Right lung (tissue), 10 donors: Measurements from ENCODE around the gene PCDHGA1. TPM values are rescaled to one million over a fixed set of nuclear protein-coding genes. Genes with fewer than 3 reads are reported as not detected.
"Not testable (repeated sequence)": the region's sequence is repeated elsewhere in the genome, so short reads cannot be mapped to it uniquely, and the experiment has no call there.

ENCODE experiments used
- DNase-seq, 2 donors: peaks; one replicate each; pipeline ENCODE4 v3.0.0-alpha.2; 2013
- long read RNA-seq, 8 donors: transcript quantifications; one replicate each; lab custom pipeline, GENCODE V29; 2026
- polyA plus RNA-seq, 5 donors: library from polyadenylated mRNA; unstranded; fragments of 120-200 nt; gene quantifications; one replicate each; pipeline versions ENCODE4 v1.2.1 to v1.2.3, GENCODE V29; 2013; ENCODE audit warnings: inconsistent platforms in 1 of 5, low replicate concordance in 1 of 5; ENCODE audit not compliant: insufficient read length in 5 of 5, insufficient read depth in 1 of 5

PCDHGA1 gene
- 1 to 10 TPM in 1 of 5 donors, under 1 TPM in 4; 0.50 to 1.0 (median 0.72) TPM for polyA plus RNA-seq
- long read RNA-seq, donor 1, result 0 reads
- long read RNA-seq, donor 2, full-length matches to known transcripts, result 3 of 3 reads
- long read RNA-seq, donor 2, partial matches to known transcripts, result 0 of 3 reads
- long read RNA-seq, donor 2, other reads (novel, unspliced or antisense), result 0 of 3 reads
- long read RNA-seq, donor 3, full-length matches to known transcripts, result 2 of 2 reads
- long read RNA-seq, donor 3, partial matches to known transcripts, result 0 of 2 reads
- long read RNA-seq, donor 3, other reads (novel, unspliced or antisense), result 0 of 2 reads
- long read RNA-seq, donor 4, full-length matches to known transcripts, result 1 of 1 reads
- long read RNA-seq, donor 4, partial matches to known transcripts, result 0 of 1 reads
- long read RNA-seq, donor 4, other reads (novel, unspliced or antisense), result 0 of 1 reads
- long read RNA-seq, donor 5, full-length matches to known transcripts, result 1 of 1 reads
- long read RNA-seq, donor 5, partial matches to known transcripts, result 0 of 1 reads
- long read RNA-seq, donor 5, other reads (novel, unspliced or antisense), result 0 of 1 reads
- long read RNA-seq, donor 6, full-length matches to known transcripts, result 2 of 2 reads
- long read RNA-seq, donor 6, partial matches to known transcripts, result 0 of 2 reads
- long read RNA-seq, donor 6, other reads (novel, unspliced or antisense), result 0 of 2 reads
- long read RNA-seq, donor 7, full-length matches to known transcripts, result 3 of 3 reads
- long read RNA-seq, donor 7, partial matches to known transcripts, result 0 of 3 reads
- long read RNA-seq, donor 7, other reads (novel, unspliced or antisense), result 0 of 3 reads
- long read RNA-seq, donor 8, result 0 reads

DNA sequence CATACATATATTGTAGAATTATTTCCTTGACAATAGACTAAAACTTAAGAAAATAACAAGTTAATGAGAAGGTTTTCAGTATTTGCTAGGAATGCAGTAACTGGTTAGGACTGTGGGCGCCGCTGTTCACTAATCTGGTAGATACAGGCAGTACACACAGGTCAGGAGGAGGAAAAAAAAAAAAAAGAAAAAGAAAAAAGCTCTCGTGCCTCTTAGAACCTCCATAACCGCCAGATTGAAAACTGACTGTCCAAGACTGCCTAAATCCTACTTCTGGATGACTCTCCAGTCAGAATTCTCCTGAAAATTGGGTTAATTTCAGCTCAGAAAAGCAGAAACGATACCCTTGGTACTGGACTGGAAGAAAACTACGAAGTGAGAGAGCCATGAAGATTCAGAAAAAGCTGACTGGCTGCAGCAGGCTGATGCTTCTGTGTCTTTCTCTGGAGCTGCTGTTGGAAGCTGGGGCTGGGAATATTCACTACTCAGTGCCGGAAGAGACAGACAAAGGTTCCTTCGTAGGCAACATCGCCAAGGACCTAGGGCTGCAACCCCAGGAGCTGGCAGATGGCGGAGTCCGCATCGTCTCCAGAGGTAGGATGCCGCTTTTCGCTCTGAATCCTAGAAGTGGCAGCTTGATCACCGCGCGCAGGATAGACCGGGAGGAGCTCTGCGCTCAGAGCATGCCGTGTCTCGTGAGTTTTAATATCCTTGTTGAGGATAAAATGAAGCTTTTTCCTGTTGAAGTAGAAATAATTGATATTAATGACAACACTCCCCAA is at the start of gene PCDHGA1:
TSS of gene PCDHGA1 (plus strand) at position 216 of the 782 bp plus-strand sequence.
- no peak for DNase-seq

DNA sequence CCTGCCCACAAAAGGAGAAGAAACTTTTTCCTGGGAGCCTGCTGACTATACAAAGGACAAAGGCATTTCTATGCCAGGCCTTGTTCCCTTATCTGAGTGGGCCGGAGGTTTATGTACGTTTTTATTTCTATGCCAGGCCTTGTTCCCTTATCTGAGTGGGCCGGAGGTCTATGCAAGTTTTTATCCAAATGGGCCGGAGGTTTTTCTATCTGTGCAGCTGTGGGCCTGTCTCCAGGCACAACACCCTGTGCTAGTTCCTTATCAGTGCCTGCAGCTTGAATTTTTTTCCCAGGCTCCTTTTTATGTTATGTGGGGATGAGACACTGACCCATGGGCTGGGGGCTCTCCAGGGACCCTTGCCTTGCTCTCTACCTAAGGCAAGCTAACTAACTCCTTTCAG is 31.9 kb upstream of the PCDHGA1 start:
- no peak for DNase-seq

DNA sequence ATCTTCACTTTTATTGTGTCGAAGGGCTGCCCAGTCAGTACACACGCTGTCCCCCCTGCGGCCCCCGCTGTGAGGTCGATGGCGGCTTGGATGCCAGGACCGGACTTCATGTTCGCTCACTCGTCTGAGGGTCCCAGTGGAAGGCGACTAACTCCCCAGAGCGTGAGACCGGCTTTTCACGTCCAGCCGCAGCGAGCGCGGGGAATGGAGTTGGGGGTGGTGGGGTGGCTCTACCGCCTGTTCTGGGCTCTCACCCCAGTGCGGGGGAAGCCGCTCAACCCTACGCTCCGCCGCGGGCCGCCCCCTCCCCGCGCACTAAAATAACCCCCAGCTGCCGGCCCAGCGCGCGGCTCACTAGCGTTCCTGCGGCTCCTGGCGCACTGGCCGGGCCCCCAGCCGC is 26.6 kb upstream of the PCDHGA1 start, which contains the start of gene SLC25A2:
TSS of gene SLC25A2 (minus strand) at position 294 of the 400 bp plus-strand sequence. CDS start at position 110, 184 bp downstream.
- no peak for DNase-seq

DNA sequence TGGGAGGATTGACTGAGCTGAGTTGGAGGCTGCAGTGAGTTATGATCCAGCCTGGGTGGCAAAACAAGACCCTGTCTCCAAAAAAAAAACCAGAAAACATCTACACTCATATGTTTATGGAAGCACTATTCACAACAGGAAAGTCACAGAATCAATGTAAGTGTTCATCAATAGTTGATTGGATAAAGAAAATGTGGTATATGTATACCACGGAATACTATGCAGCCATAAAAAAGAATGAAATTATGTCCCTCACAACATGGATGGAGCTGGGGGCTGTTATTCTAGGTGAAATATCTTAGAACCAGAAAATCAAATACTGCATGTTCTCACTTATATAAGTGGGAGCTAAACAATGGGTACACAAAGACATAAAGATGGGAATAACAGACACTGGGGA is 23.7 kb upstream of the PCDHGA1 start:
- no peak for DNase-seq

DNA sequence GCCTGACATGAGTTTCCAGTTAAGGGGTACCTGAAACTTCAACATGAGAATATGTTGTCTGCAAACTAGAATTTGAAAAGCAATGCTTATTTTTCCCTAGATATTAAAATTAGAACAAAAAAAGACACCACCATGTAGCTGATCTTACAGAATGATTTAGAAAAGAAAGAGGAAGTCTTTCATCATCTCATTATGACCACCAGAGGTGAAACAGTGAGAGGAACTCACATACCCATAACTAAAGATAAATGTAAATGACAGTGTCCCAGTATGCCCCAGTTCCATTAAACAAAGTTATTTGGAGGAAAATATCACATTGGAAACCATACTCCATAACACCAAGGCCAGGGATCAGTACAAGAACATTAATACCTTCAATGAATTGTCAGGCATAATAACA is 16.6 kb upstream of the PCDHGA1 start:
- DNase-seq, result no peak

DNA sequence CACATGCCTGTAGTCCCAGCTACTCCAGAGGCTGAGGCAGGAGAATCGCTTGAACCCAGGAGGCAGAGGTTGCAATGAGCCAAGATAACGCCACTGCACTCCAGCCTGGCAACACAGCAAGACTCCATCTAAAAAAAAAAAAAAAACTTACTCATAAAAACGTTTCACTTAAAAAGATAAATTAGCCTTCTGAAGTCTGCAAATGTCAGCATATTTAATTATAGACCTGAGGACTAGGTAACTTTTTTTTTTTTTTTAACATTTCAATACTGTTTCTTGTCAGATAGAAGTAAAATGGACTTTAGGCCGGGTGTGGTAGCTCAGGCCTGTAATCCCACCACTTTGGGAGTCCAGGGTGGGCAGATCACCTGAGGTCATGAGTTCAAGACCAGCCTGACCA is 13.4 kb upstream of the PCDHGA1 start:
- DNase-seq, result not testable (repeated sequence)

DNA sequence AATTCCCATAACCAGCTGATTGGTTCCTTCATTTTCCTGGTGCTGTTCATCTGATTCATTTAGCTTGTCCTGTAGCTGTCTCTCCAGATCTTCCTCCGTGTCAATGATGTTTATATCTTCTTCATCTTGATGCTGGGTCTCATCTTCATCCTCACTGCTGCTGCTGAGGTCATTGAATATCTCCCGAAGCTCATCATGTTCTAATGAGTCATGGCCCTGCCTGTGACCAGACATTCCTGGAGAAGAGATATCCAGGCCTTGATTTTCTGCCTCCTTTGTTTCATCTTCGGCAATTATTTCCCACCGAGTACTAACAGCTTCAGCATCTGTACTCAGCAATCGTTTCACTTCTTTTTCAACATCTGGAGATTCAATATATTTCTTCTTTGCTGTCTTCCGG is 11.1 kb upstream of the PCDHGA1 start:
- DNase-seq, result no peak

DNA sequence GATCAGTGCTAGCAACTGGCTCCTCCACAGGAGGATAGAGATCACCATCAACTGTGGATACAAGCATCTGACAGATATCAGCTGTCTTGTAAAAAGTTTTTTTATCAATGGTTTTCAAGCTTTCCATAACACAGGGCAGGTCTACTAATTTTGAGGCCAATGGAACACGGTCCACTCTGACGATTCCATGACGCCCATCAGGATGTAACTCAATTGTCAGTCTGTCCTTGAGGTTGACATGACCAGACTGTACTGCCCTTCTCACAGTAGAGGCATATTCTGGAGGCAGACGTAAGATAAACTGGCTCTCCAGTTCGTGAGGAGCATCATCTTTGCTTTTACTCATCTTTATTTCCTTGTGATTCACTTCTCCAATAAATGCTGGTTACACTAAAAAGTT is 10.6 kb upstream of the PCDHGA1 start:
- no peak for DNase-seq

DNA sequence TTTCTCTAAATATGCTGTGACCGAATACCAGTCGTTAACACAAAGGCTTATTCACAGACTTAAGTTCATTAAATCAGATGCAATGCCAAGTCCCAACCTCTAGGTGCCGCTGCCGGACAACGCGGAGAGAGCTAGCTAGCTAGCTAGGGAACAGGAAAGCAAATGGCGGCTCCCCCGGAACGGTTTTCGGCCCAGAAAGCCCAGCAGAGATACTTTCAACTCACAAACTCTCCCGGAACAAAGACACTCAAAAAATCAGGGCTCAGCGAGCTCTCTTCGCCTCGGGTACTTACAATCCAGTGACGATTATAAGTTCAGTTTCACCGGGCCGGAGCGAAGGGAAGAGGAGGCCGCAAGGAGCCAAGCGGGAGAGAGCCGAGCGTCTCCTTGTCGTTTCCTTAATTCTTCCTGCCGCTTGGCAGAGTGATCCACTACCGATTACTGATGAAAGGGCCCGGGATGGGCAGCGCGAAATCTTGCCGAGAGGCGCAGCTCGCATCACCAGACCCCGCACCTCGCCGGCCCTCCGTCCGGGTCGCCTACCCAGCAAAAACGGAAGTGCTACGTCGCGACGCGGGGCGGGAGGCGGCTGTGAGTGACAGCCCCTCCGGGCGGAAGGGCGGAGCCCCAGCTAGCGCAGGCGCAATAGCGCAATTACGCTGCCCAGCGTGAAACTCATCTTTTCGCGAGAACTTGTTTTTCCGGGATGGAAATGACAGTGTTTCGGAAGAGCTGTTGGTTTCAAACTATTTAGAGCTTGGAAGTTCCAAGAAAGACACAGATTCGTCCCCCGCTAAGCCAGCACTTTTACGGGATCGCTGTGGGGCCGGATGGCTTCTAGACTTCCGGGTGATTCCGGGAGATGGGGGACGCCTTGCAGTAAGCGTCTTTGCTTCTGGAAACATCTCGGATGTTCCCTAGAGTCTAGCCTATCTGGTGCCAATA is 9.8 kb upstream of the PCDHGA1 start, which contains the start of gene TAF7:
TSS of gene TAF7 (minus strand) at position 560 of the 945 bp plus-strand sequence. CDS start 740 bp downstream, outside the sequence.
- DNase-seq, result peak; percentile 95 to 96

DNA sequence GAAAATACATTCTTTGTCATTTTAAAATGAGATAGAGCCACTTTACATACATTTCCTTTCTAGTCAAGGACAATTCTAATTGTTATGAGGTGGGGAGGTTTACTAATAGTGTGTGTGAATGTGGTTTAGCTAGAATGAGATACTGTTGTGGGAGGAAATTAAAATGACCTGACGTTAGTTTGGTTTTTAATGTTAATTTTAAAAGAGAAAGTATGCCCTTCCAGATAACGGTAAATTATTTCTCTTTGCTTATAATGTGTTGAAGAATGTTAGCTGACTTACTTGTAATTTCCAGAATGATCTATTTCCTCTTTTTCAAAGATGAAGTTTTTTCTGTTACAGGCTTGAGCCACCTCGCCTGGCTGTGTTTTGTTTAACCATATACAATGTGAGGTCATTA is 8.1 kb upstream of the PCDHGA1 start:
- no peak for DNase-seq

DNA sequence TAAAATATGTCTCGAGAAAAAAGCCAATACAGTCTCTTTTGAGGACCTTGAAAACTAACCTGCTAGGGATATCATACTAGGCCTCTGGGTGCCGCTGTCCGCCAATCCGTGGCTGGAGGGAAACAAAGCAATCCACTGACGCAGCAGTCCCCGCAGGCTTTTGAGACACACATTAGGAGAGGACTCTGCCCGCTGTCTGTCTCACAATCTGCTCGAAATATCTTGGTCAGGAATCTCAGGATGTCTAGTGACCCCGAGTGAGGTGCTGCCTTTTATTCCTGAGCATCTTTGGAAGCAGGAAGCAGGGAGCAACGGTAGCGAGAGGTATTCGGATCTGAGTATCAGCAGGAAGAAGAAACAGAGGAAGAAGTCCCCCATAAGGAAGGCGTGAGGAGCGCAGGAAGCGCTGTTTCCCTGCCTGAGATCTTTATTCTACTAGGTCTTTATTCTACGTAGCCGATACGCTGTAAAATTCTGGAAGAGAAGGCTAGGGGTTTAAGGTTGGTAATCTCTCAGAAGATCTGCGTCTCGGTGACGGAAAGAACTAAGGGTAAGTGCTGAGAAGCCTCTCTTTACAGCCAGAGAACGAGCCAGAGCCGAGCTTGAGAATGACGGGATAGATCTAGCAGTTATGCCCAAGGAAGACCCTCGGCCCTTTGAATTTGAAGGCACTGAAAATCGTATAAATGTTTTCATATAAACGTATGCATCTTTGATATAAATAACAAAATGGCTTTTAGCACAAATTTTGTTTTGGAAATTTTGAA is 4.0 kb upstream of the PCDHGA1 start:
- peak in 1 of 2 donors; percentile 23 for DNase-seq

DNA sequence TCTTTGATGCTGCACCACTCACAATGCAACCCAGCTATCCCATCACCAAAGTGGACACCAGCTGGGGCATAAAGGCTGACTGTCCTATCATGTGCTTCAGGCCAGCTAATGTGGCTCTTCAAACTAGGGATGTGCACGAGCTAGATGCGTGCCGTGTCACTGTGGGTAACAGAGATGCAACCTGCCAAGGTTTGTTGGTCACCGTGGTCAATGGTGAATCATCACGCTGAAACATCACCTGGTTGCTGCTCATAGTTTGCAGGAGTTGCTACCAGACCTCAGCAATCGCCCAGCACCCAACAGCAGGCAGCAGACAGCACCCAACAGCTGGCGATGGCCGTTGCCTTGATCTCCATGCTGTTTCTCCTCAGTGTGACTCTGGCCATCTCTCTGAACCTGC is 2.1 kb upstream of the PCDHGA1 start:
- DNase-seq, result no peak

DNA sequence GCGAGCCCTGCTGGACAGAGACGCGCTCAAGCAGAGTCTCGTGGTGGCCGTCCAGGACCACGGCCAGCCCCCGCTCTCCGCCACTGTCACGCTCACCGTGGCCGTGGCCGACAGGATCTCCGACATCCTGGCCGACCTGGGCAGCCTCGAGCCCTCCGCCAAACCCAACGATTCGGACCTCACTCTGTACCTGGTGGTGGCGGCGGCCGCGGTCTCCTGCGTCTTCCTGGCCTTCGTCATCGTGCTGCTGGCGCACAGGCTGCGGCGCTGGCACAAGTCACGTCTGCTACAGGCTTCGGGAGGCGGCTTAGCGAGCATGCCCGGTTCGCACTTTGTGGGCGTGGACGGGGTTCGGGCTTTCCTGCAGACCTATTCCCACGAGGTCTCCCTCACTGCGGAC is 2.3 kb downstream of the PCDHGA1 start:
- not testable (repeated sequence) for DNase-seq

DNA sequence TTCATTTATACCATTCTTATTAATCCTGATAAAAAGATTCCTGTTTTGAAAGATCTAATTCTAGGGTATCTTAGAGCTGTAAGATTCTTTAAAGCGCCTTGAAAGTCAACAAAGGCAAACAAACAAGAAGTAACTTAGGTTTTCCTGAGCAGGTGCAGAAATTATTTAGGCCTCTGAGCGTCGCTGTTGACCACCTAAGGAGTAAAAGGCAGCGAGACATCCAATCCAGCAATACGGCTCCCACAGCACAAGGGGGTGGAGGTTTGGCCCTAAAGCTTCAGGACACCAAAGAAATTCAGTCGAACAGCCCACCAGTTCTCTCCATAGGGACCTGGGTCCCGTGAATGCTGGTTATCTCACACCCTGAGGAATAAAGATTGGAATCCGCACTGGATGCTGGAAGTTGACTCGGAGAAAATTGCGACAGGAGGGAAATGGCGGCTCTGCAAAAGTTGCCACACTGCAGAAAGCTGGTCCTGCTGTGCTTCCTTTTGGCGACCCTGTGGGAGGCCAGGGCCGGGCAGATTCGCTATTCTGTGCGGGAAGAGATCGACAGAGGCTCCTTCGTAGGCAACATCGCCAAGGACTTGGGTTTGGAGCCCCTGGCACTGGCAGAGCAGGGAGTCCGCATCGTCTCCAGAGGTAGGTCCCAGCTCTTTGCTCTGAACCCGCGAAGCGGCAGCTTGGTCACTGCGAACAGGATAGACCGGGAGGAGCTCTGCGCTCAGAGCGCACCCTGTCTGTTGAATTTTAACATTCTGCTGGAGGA is 8.4 kb downstream of the PCDHGA1 start, which contains the start of gene PCDHGA2:
TSS of gene PCDHGA2 (plus strand) at position 223 of the 769 bp plus-strand sequence.
- peak in 1 of 2 donors; percentile 23 for DNase-seq

DNA sequence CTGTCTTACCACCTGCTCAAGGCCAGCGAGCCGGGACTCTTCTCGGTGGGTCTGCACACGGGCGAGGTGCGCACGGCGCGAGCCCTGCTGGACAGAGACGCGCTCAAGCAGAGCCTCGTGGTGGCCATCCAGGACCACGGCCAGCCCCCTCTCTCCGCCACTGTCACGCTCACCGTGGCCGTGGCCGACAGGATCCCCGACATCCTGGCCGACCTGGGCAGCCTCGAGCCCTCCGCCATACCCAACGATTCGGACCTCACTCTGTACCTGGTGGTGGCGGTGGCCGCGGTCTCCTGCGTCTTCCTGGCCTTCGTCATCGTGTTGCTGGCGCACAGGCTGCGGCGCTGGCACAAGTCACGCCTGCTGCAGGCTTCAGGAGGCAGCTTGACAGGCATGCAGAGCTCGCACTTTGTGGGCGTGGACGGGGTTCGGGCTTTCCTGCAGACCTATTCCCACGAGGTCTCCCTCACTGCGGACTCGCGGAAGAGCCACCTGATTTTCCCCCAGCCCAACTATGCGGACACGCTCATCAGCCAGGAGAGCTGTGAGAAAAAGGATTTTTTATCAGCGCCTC is 10.6 kb downstream of the PCDHGA1 start:
- not testable (repeated sequence) for DNase-seq

DNA sequence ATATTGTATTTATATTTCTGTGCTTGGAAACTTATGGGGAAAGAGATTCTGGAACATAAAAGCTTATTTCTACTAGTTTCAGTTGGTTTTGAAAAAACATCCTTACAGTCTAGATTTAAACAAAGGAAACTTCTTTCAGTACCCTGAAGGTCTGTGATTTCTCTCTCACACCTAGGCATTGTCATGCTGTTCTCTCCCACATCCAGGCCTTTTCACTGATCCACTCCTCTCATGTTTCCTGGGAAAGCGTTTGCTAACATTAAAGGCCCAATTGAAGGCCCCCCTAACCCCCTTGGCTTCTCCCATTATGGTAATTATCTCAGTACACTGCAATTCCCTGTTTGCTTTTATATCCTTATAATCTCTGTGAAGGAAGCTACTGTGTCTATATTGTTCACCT is 12.5 kb downstream of the PCDHGA1 start:
- DNase-seq, result no peak

DNA sequence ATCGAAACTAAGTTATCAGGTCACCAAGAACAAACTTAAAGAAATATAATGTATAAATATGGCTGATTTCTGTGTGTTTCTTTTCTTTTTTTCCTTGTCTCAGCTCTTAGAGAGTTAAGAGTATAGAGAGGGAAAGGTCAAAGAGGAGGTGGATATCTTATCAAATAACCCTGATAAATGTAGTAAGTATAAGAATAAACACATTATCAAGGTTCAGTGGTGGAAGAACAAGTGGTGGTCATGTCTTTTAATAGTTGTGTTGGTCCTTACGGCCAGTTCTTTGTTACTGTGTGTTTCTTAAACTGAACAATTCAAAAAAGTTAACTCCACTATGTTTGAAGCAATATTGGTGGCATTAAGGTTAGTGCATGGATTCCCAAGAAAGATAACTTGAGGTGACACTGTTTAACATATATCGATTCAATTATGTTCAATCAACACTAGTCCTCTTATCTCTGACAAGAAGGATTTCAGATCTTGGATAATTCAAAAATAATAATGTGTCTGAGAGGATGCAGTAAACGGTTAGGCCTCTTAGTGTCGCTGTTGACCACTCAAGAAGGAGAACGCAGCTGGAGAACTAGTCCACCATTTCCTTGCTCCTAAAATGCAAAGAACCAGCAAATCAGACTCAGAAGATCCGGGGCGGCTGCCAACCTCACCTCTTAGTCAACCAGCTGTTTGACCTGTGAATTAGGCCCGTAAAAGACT is 13.1 kb downstream of the PCDHGA1 start, which contains the start of gene PCDHGA3:
TSS of gene PCDHGA3 (plus strand) at position 588 of the 711 bp plus-strand sequence. CDS start 205 bp downstream, outside the sequence.
- no peak for DNase-seq
